ENCODE measurements around the gene BRICD5.

BRICD5 gene

DNA sequence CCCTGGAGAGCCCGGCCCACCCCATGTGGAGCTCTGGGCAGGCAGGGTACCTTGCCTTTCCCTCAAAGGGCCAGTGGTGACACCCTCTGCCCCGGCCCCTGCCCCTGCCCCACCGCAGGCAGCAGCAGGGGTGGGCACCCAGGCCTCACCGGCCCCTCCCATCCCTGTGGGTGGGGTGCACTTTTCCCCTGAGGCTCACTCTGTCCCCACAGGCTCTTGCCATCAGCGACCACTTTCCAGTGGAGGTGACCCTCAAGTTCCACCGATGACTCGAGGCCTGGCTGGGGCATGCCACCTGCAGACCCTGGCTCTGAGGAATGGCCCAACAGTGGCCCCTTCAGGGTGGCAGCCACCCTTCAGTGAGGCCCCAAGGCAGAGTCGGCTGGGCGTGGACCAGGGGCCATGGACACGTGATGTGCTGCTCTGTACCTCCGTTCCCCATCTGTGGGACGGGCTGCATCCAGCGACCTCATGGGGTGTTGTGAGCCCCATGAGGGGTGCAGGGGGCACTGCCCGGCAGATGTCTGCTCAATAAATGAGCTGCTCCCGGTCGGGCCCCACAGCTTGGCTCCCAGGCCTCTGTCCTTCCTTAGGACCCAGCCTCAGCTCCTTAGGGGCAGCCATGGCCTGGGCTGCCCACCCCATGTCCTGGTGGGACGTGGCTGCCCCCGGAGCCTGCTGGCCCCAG is 27.6 kb upstream of the BRICD5 start:
- no peak overlapping the region for H3K4me2 ChIP-seq (ENCODE audit: insufficient read depth, low read length)
- H4K20me1 ChIP-seq (ENCODE audit: insufficient read depth, low read length), result peaks cover 32% of the 10 kb centered on the region
- no peak overlapping the region for H2AFZ ChIP-seq (ENCODE audit: low read depth, low read length)
- no peaks in the 10 kb centered on the region for H3K4me1 ChIP-seq (ENCODE audit: insufficient read depth, low read length)
- no peaks in the 10 kb centered on the region for H3K27me3 ChIP-seq (ENCODE audit: insufficient read depth, low read length, poor library complexity)
- H3K9ac ChIP-seq (ENCODE audit: low read depth, low read length), result no peak overlapping the region
- H3K27ac ChIP-seq (ENCODE audit: low read length), result no peak overlapping the region
- peak; percentile 3; the same call in 1 of the 3 replicates for ATAC-seq (ENCODE audit: insufficient read depth, low read depth)
- H3K9me3 ChIP-seq (ENCODE audit: insufficient read depth, low read length, severe bottlenecking), result no peaks in the 10 kb centered on the region
- H3K4me3 ChIP-seq (ENCODE audit: low read depth in 1 of 2, low read length in 2 of 2), result no peak overlapping the region
- no peaks in the 10 kb centered on the region for H3K79me2 ChIP-seq (ENCODE audit: insufficient read depth, low read length)
- DNase-seq, result no peak
- TF ChIP-seq, protein P1, sequence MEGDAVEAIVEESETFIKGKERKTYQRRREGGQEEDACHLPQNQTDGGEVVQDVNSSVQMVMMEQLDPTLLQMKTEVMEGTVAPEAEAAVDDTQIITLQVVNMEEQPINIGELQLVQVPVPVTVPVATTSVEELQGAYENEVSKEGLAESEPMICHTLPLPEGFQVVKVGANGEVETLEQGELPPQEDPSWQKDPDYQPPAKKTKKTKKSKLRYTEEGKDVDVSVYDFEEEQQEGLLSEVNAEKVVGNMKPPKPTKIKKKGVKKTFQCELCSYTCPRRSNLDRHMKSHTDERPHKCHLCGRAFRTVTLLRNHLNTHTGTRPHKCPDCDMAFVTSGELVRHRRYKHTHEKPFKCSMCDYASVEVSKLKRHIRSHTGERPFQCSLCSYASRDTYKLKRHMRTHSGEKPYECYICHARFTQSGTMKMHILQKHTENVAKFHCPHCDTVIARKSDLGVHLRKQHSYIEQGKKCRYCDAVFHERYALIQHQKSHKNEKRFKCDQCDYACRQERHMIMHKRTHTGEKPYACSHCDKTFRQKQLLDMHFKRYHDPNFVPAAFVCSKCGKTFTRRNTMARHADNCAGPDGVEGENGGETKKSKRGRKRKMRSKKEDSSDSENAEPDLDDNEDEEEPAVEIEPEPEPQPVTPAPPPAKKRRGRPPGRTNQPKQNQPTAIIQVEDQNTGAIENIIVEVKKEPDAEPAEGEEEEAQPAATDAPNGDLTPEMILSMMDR (IDR thresholded peaks at IDR 0.05; ENCODE audit: borderline replicate concordance, extremely low read depth, low read length, poor library complexity, severe bottlenecking), result no peak
- no peak for TF ChIP-seq EZH2 (IDR thresholded peaks at IDR 0.05; ENCODE audit: borderline replicate concordance, low read depth, low read length, severe bottlenecking)
- H3K36me3 ChIP-seq (ENCODE audit: insufficient read depth, low read length), result peaks cover 67% of the 10 kb centered on the region

- no peak for DNase-seq
These were observed 27.0 kb upstream of the BRICD5 start for GRCh38 chr16:2237493-2238149.

GRCh38 chr16:2237102-2237482 is 26.4 kb upstream of the BRICD5 start:
- Histone ChIP-seq H3K4me1 (ENCODE audit: insufficient read depth, low read length) (no peaks in the 10 kb centered on the region), H3K27ac (ENCODE audit: low read length) (no peak overlapping the region), H3K79me2 (ENCODE audit: insufficient read depth, low read length) (no peaks in the 10 kb centered on the region), H3K4me3 (ENCODE audit: low read depth in 1 of 2, low read length in 2 of 2) (no peak overlapping the region), H3K36me3 (ENCODE audit: insufficient read depth, low read length) (peaks cover 67% of the 10 kb centered on the region), H3K9me3 (ENCODE audit: insufficient read depth, low read length, severe bottlenecking) (no peaks in the 10 kb centered on the region), H4K20me1 (ENCODE audit: insufficient read depth, low read length) (peaks cover 32% of the 10 kb centered on the region), H2AFZ (ENCODE audit: low read depth, low read length) (no peak overlapping the region), H3K4me2 (ENCODE audit: insufficient read depth, low read length) (no peak overlapping the region), H3K27me3 (ENCODE audit: insufficient read depth, low read length, poor library complexity) (no peaks in the 10 kb centered on the region), H3K9ac (ENCODE audit: low read depth, low read length) (no peak overlapping the region)
- TF ChIP-seq, protein P1 (IDR thresholded peaks at IDR 0.05; ENCODE audit: borderline replicate concordance, extremely low read depth, low read length, poor library complexity, severe bottlenecking), result no peak
- TF ChIP-seq EZH2 (IDR thresholded peaks at IDR 0.05; ENCODE audit: borderline replicate concordance, low read depth, low read length, severe bottlenecking), result no peak
- no peak for DNase-seq
- no peak for ATAC-seq (ENCODE audit: insufficient read depth, low read depth)

More at GRCh38 chr16:2237493-2238149, 27.0 kb upstream of the BRICD5 start:
- Histone ChIP-seq H3K36me3 (ENCODE audit: insufficient read depth, low read length) (peaks cover 67% of the 10 kb centered on the region), H4K20me1 (ENCODE audit: insufficient read depth, low read length) (peaks cover 33% of the 10 kb centered on the region), H3K4me2 (ENCODE audit: insufficient read depth, low read length) (no peak overlapping the region), H3K79me2 (ENCODE audit: insufficient read depth, low read length) (no peaks in the 10 kb centered on the region), H3K4me3 (ENCODE audit: low read depth in 1 of 2, low read length in 2 of 2) (no peak overlapping the region), H3K9me3 (ENCODE audit: insufficient read depth, low read length, severe bottlenecking) (no peaks in the 10 kb centered on the region), H3K9ac (ENCODE audit: low read depth, low read length) (no peak overlapping the region), H2AFZ (ENCODE audit: low read depth, low read length) (no peak overlapping the region), H3K4me1 (ENCODE audit: insufficient read depth, low read length) (no peaks in the 10 kb centered on the region), H3K27me3 (ENCODE audit: insufficient read depth, low read length, poor library complexity) (no peaks in the 10 kb centered on the region), H3K27ac (ENCODE audit: low read length) (no peak overlapping the region)
- TF ChIP-seq EZH2 (IDR thresholded peaks at IDR 0.05; ENCODE audit: borderline replicate concordance, low read depth, low read length, severe bottlenecking), result no peak
- TF ChIP-seq, protein P1 (IDR thresholded peaks at IDR 0.05; ENCODE audit: borderline replicate concordance, extremely low read depth, low read length, poor library complexity, severe bottlenecking), result no peak
- no peak for ATAC-seq (ENCODE audit: insufficient read depth, low read depth)
